Right lobe of liver (tissue), 4 donors: ENCODE measurements around the gene PRR5.
"Not testable (repeated sequence)": the region's sequence is repeated elsewhere in the genome, so short reads cannot be mapped to it uniquely, and the experiment has no call there.

ENCODE experiments used
- POLR2A ChIP-seq: fragments of 450-650 bp; IDR thresholded peaks from one replicate; pipeline ENCODE4 v1.6.1; 2017; ENCODE audit warnings: antibody characterized with exemption, mild to moderate bottlenecking
- TF ChIP-seq, protein P1 (sequence below), 4 donors: fragments of 200-600 bp in 3 of 4; fragments of 450-650 bp in 1 of 4; IDR thresholded peaks; one replicate each; pipeline versions ENCODE4 v1.5.1 to v1.8.0; 2016 to 2022; ENCODE audit warnings: antibody characterized with exemption in 4 of 4, mild to moderate bottlenecking in 2 of 4
- donor health status: DM: no; HTN: no; CAD: no.
- donor health status: DM: no; HTN: no; CAD: no.
- donor health status: DM: no; HTN: yes; CAD: no.

- TF ChIP-seq, protein P1, sequence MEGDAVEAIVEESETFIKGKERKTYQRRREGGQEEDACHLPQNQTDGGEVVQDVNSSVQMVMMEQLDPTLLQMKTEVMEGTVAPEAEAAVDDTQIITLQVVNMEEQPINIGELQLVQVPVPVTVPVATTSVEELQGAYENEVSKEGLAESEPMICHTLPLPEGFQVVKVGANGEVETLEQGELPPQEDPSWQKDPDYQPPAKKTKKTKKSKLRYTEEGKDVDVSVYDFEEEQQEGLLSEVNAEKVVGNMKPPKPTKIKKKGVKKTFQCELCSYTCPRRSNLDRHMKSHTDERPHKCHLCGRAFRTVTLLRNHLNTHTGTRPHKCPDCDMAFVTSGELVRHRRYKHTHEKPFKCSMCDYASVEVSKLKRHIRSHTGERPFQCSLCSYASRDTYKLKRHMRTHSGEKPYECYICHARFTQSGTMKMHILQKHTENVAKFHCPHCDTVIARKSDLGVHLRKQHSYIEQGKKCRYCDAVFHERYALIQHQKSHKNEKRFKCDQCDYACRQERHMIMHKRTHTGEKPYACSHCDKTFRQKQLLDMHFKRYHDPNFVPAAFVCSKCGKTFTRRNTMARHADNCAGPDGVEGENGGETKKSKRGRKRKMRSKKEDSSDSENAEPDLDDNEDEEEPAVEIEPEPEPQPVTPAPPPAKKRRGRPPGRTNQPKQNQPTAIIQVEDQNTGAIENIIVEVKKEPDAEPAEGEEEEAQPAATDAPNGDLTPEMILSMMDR (IDR thresholded peaks at IDR 0.05), result not testable (repeated sequence)
- TF ChIP-seq POLR2A, result not testable (repeated sequence)
Measured at GRCh38 chr22:44747784-44748127, 45.8 kb downstream of the PRR5 start.
